Endothelial cell of umbilical vein (primary cell): ENCODE measurements around the gene LGALS13.

ENCODE experiments used
- EZH2 ChIP-seq: IDR thresholded peaks from 2 replicates; pipeline ENCODE4 v1.6.1; 2012; ENCODE audit warnings: borderline replicate concordance, low read depth, mild to moderate bottlenecking, moderate library complexity, low read length, inconsistent platforms; ENCODE audit not compliant: severe bottlenecking
- POLR2A ChIP-seq: IDR thresholded peaks from 2 replicates; pipeline ENCODE4 v1.6.1; 2012; ENCODE audit warnings: low read depth, mild to moderate bottlenecking, control low read depth, low read length
- POLR2AphosphoS5 ChIP-seq: IDR thresholded peaks from 2 replicates; pipeline ENCODE4 v1.6.1; 2012; ENCODE audit warnings: low read depth, mild to moderate bottlenecking, control low read depth, low read length, moderate library complexity; ENCODE audit not compliant: insufficient read depth
- TF ChIP-seq, protein P1 (sequence below), 2 donors: IDR thresholded peaks; 1 replicate in 1 of 2; 2 replicates in 1 of 2; pipeline ENCODE4 v1.5.1; 2011; ENCODE audit warnings: low read length in 2 of 2, mild to moderate bottlenecking in 2 of 2, moderate library complexity in 2 of 2, control low read depth in 1 of 2, inconsistent platforms in 1 of 2, low read depth in 1 of 2; ENCODE audit not compliant: insufficient read depth in 1 of 2; ENCODE audit errors: extremely low read depth in 1 of 2

DNA sequence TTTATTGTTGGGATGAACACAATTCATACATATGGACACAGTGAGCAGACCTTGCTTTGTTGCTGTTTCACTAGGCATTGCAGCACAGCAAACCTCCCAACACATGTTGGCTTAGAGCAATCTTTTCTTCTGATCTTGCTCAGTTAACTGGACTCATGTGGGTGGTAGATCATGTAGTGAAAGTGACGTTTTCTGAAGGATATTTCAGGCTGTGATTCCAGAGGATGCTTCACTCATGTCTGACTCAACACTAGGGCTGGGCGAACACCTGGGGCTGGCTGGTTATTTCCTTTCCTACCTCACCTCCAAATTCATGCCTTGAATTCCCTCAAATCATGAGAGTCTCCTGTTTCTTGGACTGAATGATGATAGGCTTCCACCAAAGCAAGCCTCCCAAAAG, 14.3 kb upstream of the LGALS13 start:
- no peak for TF ChIP-seq EZH2
- TF ChIP-seq, protein P1, sequence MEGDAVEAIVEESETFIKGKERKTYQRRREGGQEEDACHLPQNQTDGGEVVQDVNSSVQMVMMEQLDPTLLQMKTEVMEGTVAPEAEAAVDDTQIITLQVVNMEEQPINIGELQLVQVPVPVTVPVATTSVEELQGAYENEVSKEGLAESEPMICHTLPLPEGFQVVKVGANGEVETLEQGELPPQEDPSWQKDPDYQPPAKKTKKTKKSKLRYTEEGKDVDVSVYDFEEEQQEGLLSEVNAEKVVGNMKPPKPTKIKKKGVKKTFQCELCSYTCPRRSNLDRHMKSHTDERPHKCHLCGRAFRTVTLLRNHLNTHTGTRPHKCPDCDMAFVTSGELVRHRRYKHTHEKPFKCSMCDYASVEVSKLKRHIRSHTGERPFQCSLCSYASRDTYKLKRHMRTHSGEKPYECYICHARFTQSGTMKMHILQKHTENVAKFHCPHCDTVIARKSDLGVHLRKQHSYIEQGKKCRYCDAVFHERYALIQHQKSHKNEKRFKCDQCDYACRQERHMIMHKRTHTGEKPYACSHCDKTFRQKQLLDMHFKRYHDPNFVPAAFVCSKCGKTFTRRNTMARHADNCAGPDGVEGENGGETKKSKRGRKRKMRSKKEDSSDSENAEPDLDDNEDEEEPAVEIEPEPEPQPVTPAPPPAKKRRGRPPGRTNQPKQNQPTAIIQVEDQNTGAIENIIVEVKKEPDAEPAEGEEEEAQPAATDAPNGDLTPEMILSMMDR (IDR thresholded peaks at IDR 0.05; ENCODE audit: extremely low read depth in 1 of 2, insufficient read depth in 1 of 2, low read depth in 1 of 2, low read length in 2 of 2) = no peak
- TF ChIP-seq POLR2A = no peak
- no peak for TF ChIP-seq POLR2AphosphoS5
